Tibial nerve (tissue), 3 donors: ENCODE results near the gene IFNGR2.
"Not testable (repeated sequence)": the region's sequence is repeated elsewhere in the genome, so short reads cannot be mapped to it uniquely, and the experiment has no call there.

Experiments used
- EP300 ChIP-seq, 2 donors: sonication (generic); formaldehyde crosslinking; IDR thresholded peaks; one replicate each; pipeline ENCODE4 v1.6.1; 2017; ENCODE audit warnings: antibody characterized with exemption in 2 of 2, mild to moderate bottlenecking in 1 of 2
- POLR2A ChIP-seq, 2 donors: fragments of 450-650 bp; IDR thresholded peaks; one replicate each; pipeline ENCODE4 v1.6.1; 2017; ENCODE audit warnings: antibody characterized with exemption in 2 of 2, mild to moderate bottlenecking in 2 of 2, moderate library complexity in 2 of 2

DNA sequence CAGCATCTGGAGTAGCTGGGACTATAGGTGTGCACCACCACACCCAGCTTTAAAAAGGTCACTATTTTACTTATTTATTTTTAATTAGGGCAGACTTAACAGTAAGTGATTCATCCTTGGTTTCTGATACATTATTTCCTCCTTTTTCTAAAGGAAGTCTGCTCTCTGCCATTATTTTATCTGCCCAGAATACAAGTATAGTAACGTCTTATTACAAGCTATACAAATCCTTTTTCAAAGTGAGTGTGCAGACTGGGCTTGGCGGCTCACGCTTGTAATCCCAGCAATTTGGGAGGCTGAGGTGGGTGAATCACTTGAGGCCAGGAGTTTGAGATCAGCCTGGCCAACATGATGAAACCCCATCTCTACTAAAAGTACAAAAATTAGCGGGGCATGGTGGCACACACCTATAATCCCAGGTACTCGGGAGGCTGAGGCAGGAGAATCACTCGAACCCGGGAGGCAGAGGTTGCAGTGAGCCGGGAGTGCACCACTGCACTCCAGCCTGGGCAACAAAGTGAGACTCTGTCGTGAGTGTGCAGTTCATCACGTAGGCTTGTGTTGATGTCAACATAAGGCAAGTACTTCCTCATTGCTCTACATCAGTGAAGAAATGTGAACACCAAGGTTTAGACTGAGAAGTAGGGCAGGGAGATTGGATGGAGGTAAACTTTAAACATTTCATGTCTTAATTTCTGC lies 39.2 kb upstream of the IFNGR2 start:
- TF ChIP-seq EP300 (IDR thresholded peaks at IDR 0.05) = peak in 1 of 2 donors; percentile 23
- not testable (repeated sequence) for TF ChIP-seq POLR2A (IDR thresholded peaks at IDR 0.05)
